Measurements from ENCODE around the gene FBLN1.

FBLN1 gene

DNA sequence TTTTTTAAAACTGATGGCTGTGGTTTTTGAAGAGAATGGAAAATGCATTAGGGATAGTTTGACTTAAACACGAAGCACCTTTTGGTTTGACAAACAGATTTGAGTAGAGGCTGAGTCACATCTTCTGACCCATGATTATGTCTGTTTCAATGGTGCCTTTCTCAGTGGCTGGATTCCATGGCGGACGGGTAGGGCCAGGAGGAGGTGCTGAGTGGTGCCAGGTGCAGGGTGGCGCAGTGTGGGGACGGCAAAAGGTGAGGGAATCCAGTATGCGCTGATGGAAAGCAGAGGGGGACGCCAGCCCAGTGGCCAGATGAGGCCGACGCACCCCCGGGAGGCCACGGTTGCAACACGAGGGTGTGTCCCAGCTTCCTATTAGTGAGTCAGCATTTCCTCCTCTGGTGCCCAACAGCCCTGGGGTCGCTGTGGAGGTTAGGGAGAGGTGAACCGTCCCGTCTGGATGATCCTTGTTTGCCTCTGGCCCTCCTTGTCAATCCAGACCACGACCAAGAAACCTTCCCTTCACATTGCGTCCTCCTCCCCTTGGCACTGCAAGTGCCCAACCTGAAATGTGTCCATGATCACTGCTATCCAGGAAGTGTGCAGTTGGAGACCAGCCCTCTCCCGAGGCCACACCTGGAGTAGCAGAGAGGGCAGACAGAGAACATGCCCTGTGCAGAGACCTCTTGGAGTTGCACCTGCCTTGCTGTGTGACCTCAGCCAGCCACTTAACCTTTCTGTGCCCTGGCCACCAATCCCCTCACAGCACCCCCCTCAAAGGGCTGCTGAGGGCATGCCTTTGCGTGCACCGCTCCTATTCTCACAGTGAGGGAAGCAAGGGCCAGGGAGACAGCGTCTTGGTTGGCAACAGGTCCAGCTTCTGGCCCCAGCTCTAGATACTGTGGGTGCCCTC lies 136.4 kb downstream of the FBLN1 start:
- no peak overlapping the region for H3K4me3 ChIP-seq (ENCODE audit: low read depth, low read length)
- TF ChIP-seq CTCF (IDR thresholded peaks at IDR 0.05; ENCODE audit: low read depth, low read length, missing control alignments) = no peak
- in situ Hi-C loops (cut with HindIII; ENCODE audit: low sequenced_read_pairs) = no loop called here
- DNase-seq (ENCODE audit: low read depth) = no peak

DNA sequence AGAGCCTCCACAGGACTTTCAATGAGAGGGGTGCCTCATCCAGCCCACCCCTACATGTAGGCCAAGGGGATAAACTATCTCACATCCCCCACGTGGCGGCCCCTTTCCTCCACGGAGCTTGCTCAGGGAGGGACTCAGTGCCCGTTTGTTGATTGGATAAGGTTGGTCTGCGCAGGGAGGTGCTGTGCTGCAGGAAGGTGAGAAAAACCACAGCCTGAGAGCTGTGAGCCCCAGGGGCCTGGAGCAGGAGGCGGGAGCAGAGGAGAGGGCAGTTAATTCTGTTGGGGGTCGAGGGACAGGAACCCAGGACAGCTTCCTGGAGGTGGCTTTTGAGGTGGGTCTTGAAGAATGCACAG lies 137.0 kb downstream of the FBLN1 start:
- in situ Hi-C loops (cut with HindIII; ENCODE audit: low sequenced_read_pairs) = loop anchor here (5.0 kb wide), 3 partner anchors 52 to 343 kb away; no protein-coding TSS in a partner anchor
- DNase-seq (ENCODE audit: low read depth) = no peak
- no peak overlapping the region for H3K4me3 ChIP-seq (ENCODE audit: low read depth, low read length)
- TF ChIP-seq CTCF (IDR thresholded peaks at IDR 0.05; ENCODE audit: low read depth, low read length, missing control alignments) = no peak

- TF ChIP-seq CTCF (IDR thresholded peaks at IDR 0.05; ENCODE audit: low read depth, low read length, missing control alignments) = no peak
- no peak for DNase-seq (ENCODE audit: low read depth)
- H3K4me3 ChIP-seq (ENCODE audit: low read depth, low read length) = no peak overlapping the region
- in situ Hi-C loops (cut with HindIII; ENCODE audit: low sequenced_read_pairs) = loop anchor here (5.0 kb wide), 3 partner anchors 53 to 342 kb away; no protein-coding TSS in a partner anchor
Observed at GRCh38 chr22:45640291-45640940, 137.7 kb downstream of the FBLN1 start.

GRCh38 chr22:45640941-45641621 lies 138.4 kb downstream of the FBLN1 start:
- DNase-seq (ENCODE audit: low read depth) = no peak
- in situ Hi-C loops (cut with HindIII; ENCODE audit: low sequenced_read_pairs) = loop anchor here (5.0 kb wide), 3 partner anchors 54 to 341 kb away; no protein-coding TSS in a partner anchor
- TF ChIP-seq CTCF (IDR thresholded peaks at IDR 0.05; ENCODE audit: low read depth, low read length, missing control alignments) = no peak
- H3K4me3 ChIP-seq (ENCODE audit: low read depth, low read length) = no peak overlapping the region

DNA sequence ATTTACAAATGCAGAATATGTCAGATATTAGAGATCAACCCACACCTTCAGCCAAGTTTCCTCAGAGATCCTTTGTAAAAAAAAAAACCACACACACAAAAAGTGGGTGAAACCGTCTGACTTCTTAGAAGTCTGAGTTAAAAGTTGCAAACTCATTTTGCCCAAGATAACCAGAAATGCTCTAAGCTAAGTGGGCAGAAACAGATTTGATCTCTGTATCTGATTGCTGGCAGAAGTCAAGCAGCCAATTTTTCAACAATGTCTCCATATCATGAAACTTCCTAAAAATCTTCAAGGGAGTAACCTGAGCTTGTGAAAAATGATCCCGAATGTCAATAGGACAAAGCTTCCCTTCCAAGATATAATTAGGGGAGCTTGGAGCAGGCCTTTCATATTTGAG lies 140.3 kb downstream of the FBLN1 start:
- no peak for DNase-seq (ENCODE audit: low read depth)
- no peak overlapping the region for H3K4me3 ChIP-seq (ENCODE audit: low read depth, low read length)

More for the DNA sequence above, 140.3 kb downstream of the FBLN1 start:
- TF ChIP-seq CTCF (IDR thresholded peaks at IDR 0.05; ENCODE audit: low read depth, low read length, missing control alignments) = no peak
- in situ Hi-C loops (cut with HindIII; ENCODE audit: low sequenced_read_pairs) = loop anchor here (5.0 kb wide), 3 partner anchors 56 to 339 kb away; no protein-coding TSS in a partner anchor

Data from astrocyte of the cerebellum (primary cell).